ENCODE measurements around the gene AIF1L.

GRCh38 chr9:131116281-131117120, 20.2 kb downstream of the AIF1L start:
- TF ChIP-seq POLR2A (IDR thresholded peaks at IDR 0.05) = no peak
- no peak for TF ChIP-seq CTCF (IDR thresholded peaks at IDR 0.05)

Measured in breast epithelium (tissue), 3 donors.